ENCODE data around the gene CELSR2. TPM values are rescaled to one million over a fixed set of nuclear protein-coding genes. Genes with fewer than 3 reads are reported as not detected.
"Not testable (repeated sequence)": the region's sequence is repeated elsewhere in the genome, so short reads cannot be mapped to it uniquely, and the experiment has no call there.

CELSR2 gene
- total and polyA plus RNA-seq, 7 donors: 0.69 to 12.5 (median 6.9) TPM

DNA sequence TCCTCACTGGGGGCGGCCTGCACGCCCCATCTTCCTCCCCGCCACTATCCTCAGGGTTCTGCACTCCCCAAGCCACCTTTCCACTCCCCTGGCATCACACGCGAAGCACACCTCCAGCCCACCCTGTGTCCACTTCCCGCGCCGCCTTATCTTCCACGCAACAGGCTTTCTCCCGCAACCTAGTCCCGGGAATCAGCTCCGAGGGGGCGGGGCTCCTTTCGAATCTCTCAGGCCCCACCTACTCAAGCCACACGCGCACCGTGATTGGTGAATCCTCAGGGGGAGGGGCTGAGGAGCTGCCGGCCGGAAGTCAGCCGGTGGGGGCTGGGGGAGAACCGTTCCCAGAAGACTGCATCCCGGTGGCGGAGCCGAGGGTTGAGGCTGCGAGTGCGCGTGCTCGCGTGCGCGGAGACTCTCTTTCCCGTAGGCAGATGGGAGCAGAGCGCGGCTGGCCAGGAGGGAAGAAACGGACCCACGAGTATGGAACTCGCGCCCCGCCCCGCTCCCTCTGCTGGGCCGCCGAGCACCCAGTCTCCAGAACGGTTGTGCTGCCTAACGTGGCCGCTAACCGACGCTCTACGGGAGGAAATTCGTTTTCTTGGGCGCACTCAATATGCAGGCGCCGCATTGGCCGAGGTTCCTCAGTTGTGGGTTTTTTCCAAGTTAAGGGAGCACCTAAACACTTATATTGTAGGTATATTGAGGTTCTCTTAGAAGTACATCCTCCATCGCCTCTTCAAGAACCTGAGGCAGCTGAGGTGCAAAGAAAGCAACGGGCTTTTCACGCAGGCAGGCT lies 33.8 kb downstream of the CELSR2 start, which contains the start of gene PSRC1:
TSS of gene PSRC1 (minus strand) at position 194 of the 796 bp plus-strand sequence.
- H3K27me3 ChIP-seq (ENCODE audit: insufficient read depth in 3 of 3, low read length in 2 of 3): no peaks in the 10 kb centered on the region
- H3K4me1 ChIP-seq: peaks cover 7% of the 10 kb centered on the region
- peak within 1 kb of the TSS; percentile 83 for H3K27ac ChIP-seq
- H3K9me3 ChIP-seq: no peaks in the 10 kb centered on the region
- TF ChIP-seq, protein P1, sequence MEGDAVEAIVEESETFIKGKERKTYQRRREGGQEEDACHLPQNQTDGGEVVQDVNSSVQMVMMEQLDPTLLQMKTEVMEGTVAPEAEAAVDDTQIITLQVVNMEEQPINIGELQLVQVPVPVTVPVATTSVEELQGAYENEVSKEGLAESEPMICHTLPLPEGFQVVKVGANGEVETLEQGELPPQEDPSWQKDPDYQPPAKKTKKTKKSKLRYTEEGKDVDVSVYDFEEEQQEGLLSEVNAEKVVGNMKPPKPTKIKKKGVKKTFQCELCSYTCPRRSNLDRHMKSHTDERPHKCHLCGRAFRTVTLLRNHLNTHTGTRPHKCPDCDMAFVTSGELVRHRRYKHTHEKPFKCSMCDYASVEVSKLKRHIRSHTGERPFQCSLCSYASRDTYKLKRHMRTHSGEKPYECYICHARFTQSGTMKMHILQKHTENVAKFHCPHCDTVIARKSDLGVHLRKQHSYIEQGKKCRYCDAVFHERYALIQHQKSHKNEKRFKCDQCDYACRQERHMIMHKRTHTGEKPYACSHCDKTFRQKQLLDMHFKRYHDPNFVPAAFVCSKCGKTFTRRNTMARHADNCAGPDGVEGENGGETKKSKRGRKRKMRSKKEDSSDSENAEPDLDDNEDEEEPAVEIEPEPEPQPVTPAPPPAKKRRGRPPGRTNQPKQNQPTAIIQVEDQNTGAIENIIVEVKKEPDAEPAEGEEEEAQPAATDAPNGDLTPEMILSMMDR (IDR thresholded peaks at IDR 0.05): peak; percentile 65
- H3K4me3 ChIP-seq: peak within 1 kb of the TSS; percentile 67
- H3K36me3 ChIP-seq (ENCODE audit: insufficient read depth in 1 of 2, low read depth in 1 of 2): no peaks in the 10 kb centered on the region
- WGBS, 3 donors: 0 to 1% (median 1%) methylated on average over 53 to 56 of the region's 56 CpGs
- ATAC-seq (peak; percentile 99), DNase-seq (peak; percentile 95 to 98)
- intact Hi-C loops (cut with DNase I): loop anchor here in 1 of 2 donors (1.0 kb wide), 1 partner anchor 115 kb away; no protein-coding TSS in a partner anchor

DNA sequence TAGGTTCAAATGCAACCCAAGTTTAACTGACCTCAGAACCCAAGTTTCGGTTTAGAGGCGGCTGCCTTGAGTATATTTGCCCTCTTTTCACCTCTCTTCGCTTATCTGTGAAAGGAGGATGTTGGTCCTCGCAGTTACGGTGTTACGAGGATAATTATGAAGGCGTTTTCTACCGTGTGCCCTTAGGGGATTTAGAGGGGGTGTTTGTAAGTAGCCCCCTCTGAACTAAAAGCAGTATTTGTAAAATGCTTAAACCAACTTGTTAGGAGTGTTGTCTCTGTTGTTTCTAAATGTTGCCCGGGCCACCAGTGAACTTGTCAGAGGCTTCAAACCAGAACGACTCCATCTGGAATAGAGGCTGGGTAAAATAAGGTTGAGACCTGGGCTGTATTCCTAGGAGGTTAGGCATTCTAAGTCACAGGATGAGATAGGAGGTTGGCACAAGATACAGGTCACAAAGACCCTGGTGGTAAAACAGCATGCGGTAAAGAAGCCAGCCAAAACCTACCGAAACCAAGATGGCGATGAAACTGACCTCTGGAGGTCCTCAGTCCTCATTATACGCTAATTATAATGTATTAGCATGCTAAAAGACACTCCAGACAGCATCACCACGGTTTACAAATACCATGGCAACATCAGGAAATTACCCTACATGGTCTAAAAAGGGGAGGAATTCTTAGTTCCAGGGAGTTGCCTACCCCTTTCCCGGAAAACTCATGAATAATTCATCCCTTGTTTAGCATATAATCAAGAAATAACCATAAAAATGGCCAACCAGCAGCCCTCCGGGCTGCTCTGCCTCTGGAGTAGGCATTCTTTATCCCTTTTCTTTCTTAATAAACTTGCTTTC lies 34.6 kb downstream of the CELSR2 start:
- peak in 1 of 4 donors; percentile 1 for ATAC-seq

DNA sequence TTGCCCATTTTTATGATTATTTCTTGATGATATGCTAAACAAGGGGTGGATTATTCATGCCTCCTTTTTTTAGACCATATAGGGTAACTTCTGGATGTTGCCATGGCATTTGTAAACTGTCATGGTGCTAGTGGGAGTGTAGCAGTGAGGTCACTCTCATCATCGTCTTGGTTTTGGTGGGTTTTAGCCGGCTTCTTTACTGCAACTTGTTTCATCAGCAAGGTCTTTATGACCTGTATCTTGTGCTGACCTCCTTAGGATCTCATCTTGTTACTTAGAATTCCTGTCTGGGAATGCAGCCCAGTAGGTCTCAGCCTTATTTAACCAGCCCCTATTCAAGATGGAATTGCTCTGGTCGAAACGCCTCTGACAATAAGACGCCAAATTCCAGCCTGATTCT lies 37.4 kb downstream of the CELSR2 start:
- H3K27me3 ChIP-seq (ENCODE audit: insufficient read depth in 3 of 3, low read length in 2 of 3); intact Hi-C loops (cut with DNase I); H3K4me1 ChIP-seq; H3K4me3 ChIP-seq; DNase-seq; H3K36me3 ChIP-seq (ENCODE audit: insufficient read depth in 1 of 2, low read depth in 1 of 2); H3K27ac ChIP-seq; ATAC-seq; H3K9me3 ChIP-seq: not testable (repeated sequence)
- WGBS, 3 donors: 69 to 82% (median 74%) methylated on average over 5 of the region's 5 CpGs

More for the DNA sequence above, 34.6 kb downstream of the CELSR2 start:
- no peaks in the 10 kb centered on the region for H3K27me3 ChIP-seq (ENCODE audit: insufficient read depth in 3 of 3, low read length in 2 of 3)
- peak overlapping the region; percentile 83 for H3K27ac ChIP-seq
- WGBS, 3 donors: 44 to 54% (median 46%) methylated on average over 17 of the region's 17 CpGs
- H3K9me3 ChIP-seq: no peaks in the 10 kb centered on the region
- DNase-seq: no peak
- intact Hi-C loops (cut with DNase I): no loop called here
- no peaks in the 10 kb centered on the region for H3K36me3 ChIP-seq (ENCODE audit: insufficient read depth in 1 of 2, low read depth in 1 of 2)
- TF ChIP-seq, protein P1 (IDR thresholded peaks at IDR 0.05): no peak
- H3K4me1 ChIP-seq: peaks cover 7% of the 10 kb centered on the region
- H3K4me3 ChIP-seq: peak overlapping the region; percentile 67

DNA sequence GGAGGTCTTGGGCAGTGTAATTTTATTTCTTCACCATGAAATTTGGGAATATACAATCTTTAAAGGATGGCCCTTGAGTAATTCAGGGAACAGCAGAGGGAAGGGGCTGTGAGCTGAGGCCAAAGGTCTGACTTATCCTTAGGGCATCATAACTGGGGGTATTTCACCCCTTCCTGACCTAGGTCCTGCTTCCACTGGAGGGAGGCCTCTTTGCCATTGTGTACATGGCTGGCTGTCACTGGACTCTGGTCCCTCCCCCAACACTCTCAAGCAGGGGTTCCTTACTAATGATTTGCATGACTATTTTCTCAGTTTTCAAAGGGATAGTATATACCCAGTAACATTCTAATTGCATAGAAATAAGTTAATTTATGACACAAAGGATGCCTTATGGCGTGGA lies 40.8 kb downstream of the CELSR2 start:
- intact Hi-C loops (cut with DNase I): loop anchor here in 1 of 2 donors (10.0 kb wide), 1 partner anchor 65 kb away; no protein-coding TSS in a partner anchor
- H3K4me3 ChIP-seq: no peak overlapping the region
- no peak overlapping the region for H3K27ac ChIP-seq
- no peaks in the 10 kb centered on the region for H3K9me3 ChIP-seq
- H3K27me3 ChIP-seq (ENCODE audit: insufficient read depth in 3 of 3, low read length in 2 of 3): no peaks in the 10 kb centered on the region
- H3K4me1 ChIP-seq: no peaks in the 10 kb centered on the region
- ATAC-seq: no peak
- TF ChIP-seq, protein P1 (IDR thresholded peaks at IDR 0.05): no peak
- H3K36me3 ChIP-seq (ENCODE audit: insufficient read depth in 1 of 2, low read depth in 1 of 2): no peaks in the 10 kb centered on the region
- DNase-seq: no peak
- WGBS, 3 donors: 96 to 100% (median 97%) methylated on average over 1 of the region's 1 CpG

DNA sequence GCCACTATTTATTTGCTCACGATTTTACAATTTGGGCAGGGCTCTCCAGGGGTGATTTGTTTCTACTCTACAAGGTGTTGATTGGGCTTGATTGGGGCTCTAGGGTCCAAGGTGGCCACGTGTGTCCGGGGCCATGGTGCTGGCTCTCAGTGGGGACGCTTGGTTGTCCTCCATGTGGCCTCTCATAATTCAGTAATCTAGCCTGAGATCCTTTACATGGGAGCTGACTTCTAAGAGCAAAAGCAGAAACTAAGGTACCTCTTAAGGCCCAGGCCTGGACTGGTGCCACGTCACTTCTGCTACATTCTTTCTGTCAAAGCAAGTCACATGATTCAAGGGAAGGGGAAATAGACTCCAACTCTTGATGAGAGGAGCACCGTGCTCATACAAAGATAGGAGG lies 41.7 kb downstream of the CELSR2 start:
- WGBS, 3 donors: 73 to 80% (median 77%) methylated on average over 6 of the region's 6 CpGs
- intact Hi-C loops (cut with DNase I): loop anchor here in 1 of 2 donors (10.0 kb wide), 1 partner anchor 64 kb away; no protein-coding TSS in a partner anchor
- Histone ChIP-seq H3K4me3 (no peak overlapping the region), H3K27me3 (ENCODE audit: insufficient read depth in 3 of 3, low read length in 2 of 3) (no peaks in the 10 kb centered on the region), H3K36me3 (ENCODE audit: insufficient read depth in 1 of 2, low read depth in 1 of 2) (no peaks in the 10 kb centered on the region), H3K4me1 (no peaks in the 10 kb centered on the region), H3K9me3 (no peaks in the 10 kb centered on the region), H3K27ac (no peak overlapping the region)
- TF ChIP-seq, protein P1 (IDR thresholded peaks at IDR 0.05): no peak
- no peak for ATAC-seq
- no peak for DNase-seq
